ENCODE results near the gene CLPTM1L.
"Not testable (repeated sequence)": the region's sequence is repeated elsewhere in the genome, so short reads cannot be mapped to it uniquely, and the experiment has no call there.

The CLPTM1L gene

GRCh38 chr5:1362242-1363015 is 17.5 kb upstream of the CLPTM1L start:
- no peak for DNase-seq

GRCh38 chr5:1360861-1361260 is 16.0 kb upstream of the CLPTM1L start:
- no peak for DNase-seq

GRCh38 chr5:1360367-1360766 is 15.5 kb upstream of the CLPTM1L start:
- DNase-seq: not testable (repeated sequence)

- no peak for DNase-seq
These were observed 14.8 kb upstream of the CLPTM1L start for GRCh38 chr5:1359713-1360112.

- DNase-seq: no peak
These were observed 14.2 kb upstream of the CLPTM1L start for GRCh38 chr5:1359031-1359645.

GRCh38 chr5:1358726-1359025 is 13.8 kb upstream of the CLPTM1L start:
- no peak for DNase-seq

- DNase-seq: no peak
These were observed 13.2 kb upstream of the CLPTM1L start for GRCh38 chr5:1357946-1358725.

GRCh38 chr5:1356873-1357787 is 12.2 kb upstream of the CLPTM1L start:
- DNase-seq: no peak

- DNase-seq: no peak
These were observed 9.7 kb upstream of the CLPTM1L start for GRCh38 chr5:1354576-1354975.

- DNase-seq: no peak
These were observed 7.6 kb upstream of the CLPTM1L start for GRCh38 chr5:1352231-1353219.

GRCh38 chr5:1351156-1351555 is 6.3 kb upstream of the CLPTM1L start:
- peak in 37 of 56 donors; percentile 5 to 78 (median 29) for DNase-seq

- no peak for DNase-seq
These were observed 4.3 kb upstream of the CLPTM1L start for GRCh38 chr5:1349246-1349645.

- no peak for DNase-seq
These were observed 4.0 kb upstream of the CLPTM1L start for GRCh38 chr5:1348986-1349245.

GRCh38 chr5:1347571-1347970 is 2.7 kb upstream of the CLPTM1L start:
- no peak for DNase-seq

GRCh38 chr5:1346627-1347440 is 1.9 kb upstream of the CLPTM1L start:
- no peak for DNase-seq

GRCh38 chr5:1345876-1346626 is 1.2 kb upstream of the CLPTM1L start:
- no peak for DNase-seq

- DNase-seq: peak in 3 of 56 donors; percentile 18 to 33 (median 28)
These were observed 683 bp downstream of the CLPTM1L start for GRCh38 chr5:1343931-1344901.
